Body of pancreas (tissue), 4 donors: ENCODE results near the gene FSTL1. TPM values are rescaled to one million over a fixed set of nuclear protein-coding genes. Genes with fewer than 3 reads are reported as not detected.

Source experiments
- ATAC-seq: fragments of 150-250 bp; one replicate; pipeline ENCODE4 v1.9.1; 2016
- DNase-seq, 4 donors: peaks; one replicate each; pipeline ENCODE4 v3.0.0-alpha.2; 2019
- H3K27ac ChIP-seq, 4 donors: fragments of 200-600 bp; sonication (generic); 1 replicate in 3 of 4; 2 replicates in 1 of 4; pipeline versions ENCODE4 v1.5.1 to v1.6.1; 2016 to 2019; ENCODE audit warnings: mild to moderate bottlenecking in 1 of 4, mixed read lengths in 1 of 4, moderate library complexity in 1 of 4
- H3K27me3 ChIP-seq, 2 donors: fragments of 200-600 bp; sonication (generic); one replicate each; pipeline ENCODE4 v1.6.0; 2016; ENCODE audit warnings: mild to moderate bottlenecking in 1 of 2
- H3K36me3 ChIP-seq, 2 donors: fragments of 200-600 bp; sonication (generic); replicated peaks in 1 of 2; 2 replicates each; pipeline ENCODE4 v1.5.1; 2016; ENCODE audit warnings: low read depth in 2 of 2; ENCODE audit not compliant: insufficient read depth in 1 of 2
- H3K4me1 ChIP-seq: fragments of 200-600 bp; sonication (generic); one replicate; pipeline ENCODE4 v1.6.0; 2016
- H3K4me3 ChIP-seq, 2 donors: fragments of 200-600 bp; sonication (generic); 1 replicate in 1 of 2; 2 replicates in 1 of 2; pipeline ENCODE4 v1.5.1; 2016 to 2019
- H3K9me3 ChIP-seq, 3 donors: fragments of 200-600 bp; sonication (generic); 1 replicate in 2 of 3; 2 replicates in 1 of 3; pipeline ENCODE4 v1.5.1; 2016
- POLR2A ChIP-seq, 3 donors: fragments of 450-650 bp; IDR thresholded peaks; one replicate each; pipeline ENCODE4 v1.6.1; 2016; ENCODE audit warnings: antibody characterized with exemption in 3 of 3, mild to moderate bottlenecking in 2 of 3
- WGBS, 2 donors: methylation state at CpG; one replicate each; pipeline ENCODE4 v1.1.5; 2017; 5-methylcytosine and 5-hydroxymethylcytosine counted together
- intact Hi-C: fragments of 100-400 bp; cut with DNase I; formaldehyde crosslinking; loops from one replicate; pipeline ENCODE4 v1.15.1; 2023
- total RNA-seq, 2 donors: library from RNA; depleted of rRNA; stranded (reverse); fragments of >200 nt; gene quantifications; one replicate each; pipeline ENCODE4 v1.1.0, GENCODE V29; 2016
- TF ChIP-seq, protein P1 (sequence below), 7 experiments: fragments of 450-650 bp in 4 of 7; fragments of 200-600 bp in 3 of 7; sonication (generic) in 3 of 7; IDR thresholded peaks; one replicate each; pipeline ENCODE4 v1.5.1; 2016 to 2019; ENCODE audit warnings: antibody characterized with exemption in 7 of 7

Gene FSTL1
- total RNA-seq, 2 donors from 2014 or later, result 55.0 to 82.2 TPM

DNA sequence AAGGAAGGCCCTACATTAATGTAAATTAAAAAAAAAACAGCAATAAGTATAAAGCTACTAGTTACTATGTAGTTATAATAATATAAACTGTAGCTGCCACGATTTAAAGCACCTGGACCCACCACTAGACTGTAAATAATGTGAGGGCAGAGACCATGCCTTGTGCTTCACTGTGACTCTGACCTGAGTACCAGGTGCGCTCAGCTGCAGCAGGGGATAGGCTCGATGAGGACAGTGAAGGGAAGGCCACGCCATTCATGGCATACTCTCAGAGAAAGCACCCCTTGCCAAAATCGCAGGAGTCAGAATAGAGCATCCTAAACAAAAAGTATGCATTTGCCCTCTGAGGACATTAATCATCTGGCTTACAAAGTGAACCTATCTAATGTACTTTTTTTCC, 5.1 kb downstream of the FSTL1 start:
- TF ChIP-seq, protein P1, sequence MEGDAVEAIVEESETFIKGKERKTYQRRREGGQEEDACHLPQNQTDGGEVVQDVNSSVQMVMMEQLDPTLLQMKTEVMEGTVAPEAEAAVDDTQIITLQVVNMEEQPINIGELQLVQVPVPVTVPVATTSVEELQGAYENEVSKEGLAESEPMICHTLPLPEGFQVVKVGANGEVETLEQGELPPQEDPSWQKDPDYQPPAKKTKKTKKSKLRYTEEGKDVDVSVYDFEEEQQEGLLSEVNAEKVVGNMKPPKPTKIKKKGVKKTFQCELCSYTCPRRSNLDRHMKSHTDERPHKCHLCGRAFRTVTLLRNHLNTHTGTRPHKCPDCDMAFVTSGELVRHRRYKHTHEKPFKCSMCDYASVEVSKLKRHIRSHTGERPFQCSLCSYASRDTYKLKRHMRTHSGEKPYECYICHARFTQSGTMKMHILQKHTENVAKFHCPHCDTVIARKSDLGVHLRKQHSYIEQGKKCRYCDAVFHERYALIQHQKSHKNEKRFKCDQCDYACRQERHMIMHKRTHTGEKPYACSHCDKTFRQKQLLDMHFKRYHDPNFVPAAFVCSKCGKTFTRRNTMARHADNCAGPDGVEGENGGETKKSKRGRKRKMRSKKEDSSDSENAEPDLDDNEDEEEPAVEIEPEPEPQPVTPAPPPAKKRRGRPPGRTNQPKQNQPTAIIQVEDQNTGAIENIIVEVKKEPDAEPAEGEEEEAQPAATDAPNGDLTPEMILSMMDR (IDR thresholded peaks at IDR 0.05), result no peak
- no peak for TF ChIP-seq POLR2A (IDR thresholded peaks at IDR 0.05)
- intact Hi-C loops, result no loop called here
- H3K27ac ChIP-seq, result no peak overlapping the region
- no peaks in the 10 kb centered on the region for H3K27me3 ChIP-seq
- no peak overlapping the region for H3K4me3 ChIP-seq
- ATAC-seq (no peak), DNase-seq (no peak)
- H3K9me3 ChIP-seq, result no peaks in the 10 kb centered on the region
- peaks cover 10% of the 10 kb centered on the region for H3K4me1 ChIP-seq
- WGBS, 2 donors, result 66 to 83% methylated on average over 5 of the region's 5 CpGs
- H3K36me3 ChIP-seq, result no peaks in the 10 kb centered on the region

DNA sequence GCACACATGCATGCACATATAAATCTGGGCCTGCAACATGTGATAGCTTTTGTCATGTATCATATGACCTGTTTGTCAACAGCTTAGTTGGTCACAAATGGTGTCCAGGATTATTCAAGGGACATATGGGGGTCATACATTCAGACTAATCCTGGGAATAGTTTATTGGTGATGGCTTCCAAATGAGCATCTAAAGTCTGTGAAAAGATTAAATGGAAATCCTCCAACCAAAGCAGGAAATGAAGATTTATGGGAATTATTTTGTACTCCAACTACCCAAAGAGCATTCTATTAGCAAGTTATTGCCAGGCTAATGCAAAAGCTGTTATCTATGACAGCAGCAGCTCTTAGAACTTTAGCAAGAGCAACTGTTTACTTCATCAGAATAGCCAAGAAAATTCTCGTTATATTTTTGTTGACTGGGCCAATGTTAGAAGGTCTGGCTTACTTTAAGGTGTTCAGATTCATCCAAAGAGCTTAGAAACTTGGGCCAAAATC, 7.1 kb downstream of the FSTL1 start:
- H3K27me3 ChIP-seq, result no peaks in the 10 kb centered on the region
- ATAC-seq (no peak), DNase-seq (no peak)
- 55 to 64% methylated on average over 1 of the region's 1 CpG for WGBS, 2 donors
- TF ChIP-seq, protein P1 (IDR thresholded peaks at IDR 0.05), result no peak
- TF ChIP-seq POLR2A (IDR thresholded peaks at IDR 0.05), result no peak
- H3K9me3 ChIP-seq, result no peaks in the 10 kb centered on the region
- intact Hi-C loops, result no loop called here
- no peaks in the 10 kb centered on the region for H3K4me1 ChIP-seq
- H3K27ac ChIP-seq, result no peak overlapping the region
- no peaks in the 10 kb centered on the region for H3K36me3 ChIP-seq
- no peak overlapping the region for H3K4me3 ChIP-seq

DNA sequence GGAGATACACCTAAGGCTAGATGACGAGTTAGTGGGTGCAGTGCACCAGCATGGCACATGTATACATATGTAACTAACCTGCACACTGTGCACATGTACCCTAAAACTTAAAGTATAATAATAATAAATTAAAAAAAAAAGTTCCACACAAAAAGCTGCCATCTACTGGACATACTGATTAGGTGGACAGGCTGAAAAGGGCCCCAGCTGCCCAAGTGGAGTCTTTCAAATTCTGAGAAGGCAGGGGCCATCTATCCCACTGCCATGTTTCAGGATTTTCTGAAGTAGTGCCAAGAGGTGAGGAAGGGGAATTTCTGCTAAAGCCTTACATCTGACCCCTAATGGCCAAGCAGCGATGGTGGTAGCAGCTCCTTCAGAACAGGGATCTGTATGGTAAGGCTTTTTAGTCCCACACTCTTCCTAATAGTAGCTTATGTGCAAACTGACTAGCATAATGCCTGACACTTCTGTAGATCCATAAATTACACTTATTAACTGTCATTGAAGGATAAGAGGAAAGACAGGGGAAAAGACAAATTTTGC, 7.7 kb downstream of the FSTL1 start:
- Histone ChIP-seq H3K4me1 (no peaks in the 10 kb centered on the region), H3K27me3 (no peaks in the 10 kb centered on the region), H3K9me3 (no peaks in the 10 kb centered on the region), H3K36me3 (no peaks in the 10 kb centered on the region), H3K27ac (no peak overlapping the region), H3K4me3 (no peak overlapping the region)
- ATAC-seq (no peak), DNase-seq (no peak)
- TF ChIP-seq, protein P1 (IDR thresholded peaks at IDR 0.05), result no peak
- TF ChIP-seq POLR2A (IDR thresholded peaks at IDR 0.05), result no peak
- 69 to 73% methylated on average over 2 of the region's 2 CpGs for WGBS, 2 donors
- intact Hi-C loops, result no loop called here

DNA sequence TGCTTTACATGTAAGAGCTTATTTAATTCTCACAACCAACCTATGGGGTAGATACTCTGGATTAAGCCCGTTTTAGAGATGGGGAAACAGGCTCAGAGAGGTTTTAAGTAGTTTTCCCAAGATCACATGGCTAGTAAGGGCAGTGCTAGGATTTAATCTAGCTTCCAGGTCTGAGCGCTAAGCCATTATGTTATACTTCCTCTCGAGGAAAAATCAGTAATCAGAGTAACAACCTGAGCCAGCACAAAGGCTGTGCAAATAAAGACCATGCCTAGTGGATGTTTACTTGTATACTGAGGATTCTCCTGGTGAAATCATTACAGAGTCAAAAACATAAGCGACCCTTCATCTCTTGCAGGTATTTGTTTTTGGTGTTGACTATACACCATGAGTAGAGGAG, 9.0 kb downstream of the FSTL1 start:
- Histone ChIP-seq H3K27me3 (no peaks in the 10 kb centered on the region), H3K9me3 (no peaks in the 10 kb centered on the region), H3K4me1 (peaks cover under 1% of the 10 kb centered on the region), H3K27ac (no peak overlapping the region), H3K4me3 (no peak overlapping the region), H3K36me3 (no peaks in the 10 kb centered on the region)
- DNase-seq (no peak), ATAC-seq (no peak)
- WGBS, 2 donors, result 45% methylated on average over 4 of the region's 4 CpGs
- TF ChIP-seq, protein P1 (IDR thresholded peaks at IDR 0.05), result no peak
- no peak for TF ChIP-seq POLR2A (IDR thresholded peaks at IDR 0.05)
- intact Hi-C loops, result no loop called here

DNA sequence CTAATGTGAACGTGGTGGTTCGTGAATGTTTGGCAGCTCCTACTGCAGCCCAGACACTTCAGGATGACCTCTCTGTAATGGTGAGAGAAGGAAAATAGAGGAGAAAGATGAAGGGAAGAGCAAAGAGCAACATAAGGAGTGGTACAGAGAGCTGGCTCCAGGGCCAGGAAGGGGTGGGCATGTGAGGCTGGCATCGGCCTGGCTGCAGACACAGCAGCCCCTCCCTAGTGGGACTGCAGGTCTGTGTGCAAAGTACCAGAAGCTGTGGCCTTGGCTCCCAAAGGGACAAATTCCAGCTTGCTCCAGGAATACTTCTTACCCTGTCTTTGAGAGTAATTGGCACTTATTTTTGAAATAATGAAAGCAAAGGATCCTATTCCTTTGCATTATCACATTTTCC, 10.0 kb downstream of the FSTL1 start:
- intact Hi-C loops, result no loop called here
- Histone ChIP-seq H3K4me1 (peaks cover 6% of the 10 kb centered on the region), H3K36me3 (no peaks in the 10 kb centered on the region), H3K9me3 (no peaks in the 10 kb centered on the region), H3K27ac (no peak overlapping the region), H3K27me3 (no peaks in the 10 kb centered on the region), H3K4me3 (no peak overlapping the region)
- no peak for ATAC-seq
- no peak for DNase-seq
- TF ChIP-seq, protein P1 (IDR thresholded peaks at IDR 0.05), result no peak
- no peak for TF ChIP-seq POLR2A (IDR thresholded peaks at IDR 0.05)
- 78 to 81% methylated on average over 3 of the region's 3 CpGs for WGBS, 2 donors
